Astrocyte (in vitro differentiated cells and primary cell): ENCODE measurements around the gene SLC25A13. TPM values are rescaled to one million over a fixed set of nuclear protein-coding genes. Genes with fewer than 3 reads are reported as not detected.

Experiments
- DNase-seq: peaks from one replicate; pipeline ENCODE4 v3.0.0-alpha.2; 2010; ENCODE audit warnings: low read depth
- FAIRE-seq: peaks from 2 replicates; lab custom pipeline; 2011; peaks lifted over from hg19 to GRCh38; lab: Jason Lieb, UNC
- H2AFZ ChIP-seq: 2 replicates; pipeline ENCODE4 v1.6.0; 2012; ENCODE audit warnings: low read depth, low read length, inconsistent platforms
- H3K27ac ChIP-seq: 2 replicates; pipeline ENCODE4 v1.5.1; 2011; ENCODE audit warnings: low read depth, low read length, inconsistent platforms
- H3K27me3 ChIP-seq: 2 replicates; pipeline ENCODE4 v1.6.0; 2011; ENCODE audit warnings: low read length, inconsistent platforms; ENCODE audit not compliant: insufficient read depth
- H3K36me3 ChIP-seq: 2 replicates; pipeline ENCODE4 v1.5.1; 2011; ENCODE audit warnings: low read length, inconsistent platforms; ENCODE audit not compliant: insufficient read depth
- H3K4me1 ChIP-seq: 2 replicates; pipeline ENCODE4 v1.5.1; 2011; ENCODE audit warnings: low read length, inconsistent platforms; ENCODE audit not compliant: insufficient read depth
- H3K4me2 ChIP-seq: 2 replicates; pipeline ENCODE4 v1.6.0; 2012; ENCODE audit warnings: low read length, inconsistent platforms
- H3K4me3 ChIP-seq: 2 replicates; pipeline ENCODE4 v1.5.1; 2011; ENCODE audit warnings: low read depth, mild to moderate bottlenecking, low read length, inconsistent platforms; ENCODE audit not compliant: insufficient read depth
- H3K79me2 ChIP-seq: 2 replicates; pipeline ENCODE4 v1.6.0; 2012; ENCODE audit warnings: mild to moderate bottlenecking, low read length, inconsistent platforms; ENCODE audit not compliant: insufficient read depth
- H3K9ac ChIP-seq: 2 replicates; pipeline ENCODE4 v1.6.0; 2012; ENCODE audit warnings: mild to moderate bottlenecking, low read length, inconsistent platforms
- H3K9me3 ChIP-seq: 2 replicates; pipeline ENCODE4 v1.5.1; 2012; ENCODE audit warnings: low read depth, mild to moderate bottlenecking, low read length, inconsistent platforms; ENCODE audit not compliant: insufficient read depth
- H4K20me1 ChIP-seq: 2 replicates; pipeline ENCODE4 v1.6.0; 2012; ENCODE audit warnings: low read length, inconsistent platforms; ENCODE audit not compliant: insufficient read depth
- H3K27ac Mint-ChIP-seq: one replicate; pipeline ENCODE4 v1.8.0; 2021; ENCODE audit warnings: mild to moderate bottlenecking, mixed read lengths; ENCODE audit not compliant: unreplicated experiment
- H3K27me3 Mint-ChIP-seq: one replicate; pipeline ENCODE4 v1.8.0; 2021; ENCODE audit warnings: low read depth, mixed read lengths; ENCODE audit not compliant: unreplicated experiment
- H3K36me3 Mint-ChIP-seq: one replicate; pipeline ENCODE4 v1.8.0; 2021; ENCODE audit warnings: low read depth, mixed read lengths; ENCODE audit not compliant: unreplicated experiment
- H3K4me1 Mint-ChIP-seq: one replicate; pipeline ENCODE4 v1.8.0; 2021; ENCODE audit warnings: low read depth, mixed read lengths; ENCODE audit not compliant: unreplicated experiment
- H3K4me3 Mint-ChIP-seq: one replicate; pipeline ENCODE4 v1.8.0; 2021; ENCODE audit warnings: mild to moderate bottlenecking, moderate library complexity, mixed read lengths; ENCODE audit not compliant: unreplicated experiment
- H3K9me3 Mint-ChIP-seq: one replicate; pipeline ENCODE4 v1.8.0; 2021; ENCODE audit warnings: mild to moderate bottlenecking, mixed read lengths; ENCODE audit not compliant: unreplicated experiment
- EZH2 ChIP-seq: IDR thresholded peaks from 2 replicates; pipeline ENCODE4 v1.6.1; 2012; ENCODE audit warnings: mild to moderate bottlenecking, low read length, inconsistent platforms; ENCODE audit not compliant: insufficient read depth
- total RNA-seq: library from RNA; stranded (reverse); gene quantifications from 2 replicates; pipeline ENCODE4 v1.2.1, GENCODE V29; 2021
- TF ChIP-seq, protein P1 (sequence below): IDR thresholded peaks from 2 replicates; pipeline ENCODE4 v1.5.1; 2011; ENCODE audit warnings: low read depth, mild to moderate bottlenecking, inconsistent platforms, low read length, moderate library complexity; ENCODE audit not compliant: insufficient read depth

The SLC25A13 gene
- total RNA-seq, 1 donor from 2014 or later: 58.1 TPM

GRCh38 chr7:96111405-96111804 is 210.5 kb downstream of the SLC25A13 start:
- H3K9me3 ChIP-seq: no peaks in the 10 kb centered on the region
- no peaks in the 10 kb centered on the region for H3K27me3 ChIP-seq
- FAIRE-seq (no peak), DNase-seq (no peak)
- H3K79me2 ChIP-seq: no peaks in the 10 kb centered on the region
- Mint-ChIP-seq H3K9me3 (peaks cover 2% of the 10 kb centered on the region), H3K36me3 (no peaks in the 10 kb centered on the region), H3K27ac (no peak overlapping the region), H3K4me1 (no peaks in the 10 kb centered on the region), H3K27me3 (no peaks in the 10 kb centered on the region), H3K4me3 (no peak overlapping the region)
- H3K4me3 ChIP-seq: no peak overlapping the region
- H3K27ac ChIP-seq: no peak overlapping the region
- H3K36me3 ChIP-seq: no peaks in the 10 kb centered on the region
- H3K4me2 ChIP-seq: no peak overlapping the region
- no peaks in the 10 kb centered on the region for H3K4me1 ChIP-seq
- TF ChIP-seq, protein P1, sequence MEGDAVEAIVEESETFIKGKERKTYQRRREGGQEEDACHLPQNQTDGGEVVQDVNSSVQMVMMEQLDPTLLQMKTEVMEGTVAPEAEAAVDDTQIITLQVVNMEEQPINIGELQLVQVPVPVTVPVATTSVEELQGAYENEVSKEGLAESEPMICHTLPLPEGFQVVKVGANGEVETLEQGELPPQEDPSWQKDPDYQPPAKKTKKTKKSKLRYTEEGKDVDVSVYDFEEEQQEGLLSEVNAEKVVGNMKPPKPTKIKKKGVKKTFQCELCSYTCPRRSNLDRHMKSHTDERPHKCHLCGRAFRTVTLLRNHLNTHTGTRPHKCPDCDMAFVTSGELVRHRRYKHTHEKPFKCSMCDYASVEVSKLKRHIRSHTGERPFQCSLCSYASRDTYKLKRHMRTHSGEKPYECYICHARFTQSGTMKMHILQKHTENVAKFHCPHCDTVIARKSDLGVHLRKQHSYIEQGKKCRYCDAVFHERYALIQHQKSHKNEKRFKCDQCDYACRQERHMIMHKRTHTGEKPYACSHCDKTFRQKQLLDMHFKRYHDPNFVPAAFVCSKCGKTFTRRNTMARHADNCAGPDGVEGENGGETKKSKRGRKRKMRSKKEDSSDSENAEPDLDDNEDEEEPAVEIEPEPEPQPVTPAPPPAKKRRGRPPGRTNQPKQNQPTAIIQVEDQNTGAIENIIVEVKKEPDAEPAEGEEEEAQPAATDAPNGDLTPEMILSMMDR: no peak
- no peak overlapping the region for H3K9ac ChIP-seq
- no peaks in the 10 kb centered on the region for H4K20me1 ChIP-seq
- H2AFZ ChIP-seq: no peak overlapping the region

GRCh38 chr7:96104984-96105383 is 216.9 kb downstream of the SLC25A13 start:
- no peak for TF ChIP-seq EZH2
- TF ChIP-seq, protein P1: no peak
- no peak overlapping the region for H2AFZ ChIP-seq
- no peaks in the 10 kb centered on the region for H3K36me3 ChIP-seq
- no peaks in the 10 kb centered on the region for H3K9me3 ChIP-seq
- no peaks in the 10 kb centered on the region for H4K20me1 ChIP-seq
- no peaks in the 10 kb centered on the region for H3K36me3 Mint-ChIP-seq
- FAIRE-seq (no peak), DNase-seq (no peak)
- no peaks in the 10 kb centered on the region for H3K27me3 ChIP-seq
- no peak overlapping the region for H3K27ac Mint-ChIP-seq
- no peak overlapping the region for H3K4me3 Mint-ChIP-seq
- no peak overlapping the region for H3K4me3 ChIP-seq
- H3K79me2 ChIP-seq: no peaks in the 10 kb centered on the region
- no peaks in the 10 kb centered on the region for H3K4me1 ChIP-seq
- H3K4me2 ChIP-seq: no peak overlapping the region
- no peak overlapping the region for H3K27ac ChIP-seq
- H3K9me3 Mint-ChIP-seq: no peaks in the 10 kb centered on the region
- H3K4me1 Mint-ChIP-seq: no peaks in the 10 kb centered on the region
- H3K9ac ChIP-seq: no peak overlapping the region
- peaks cover 9% of the 10 kb centered on the region for H3K27me3 Mint-ChIP-seq

DNA sequence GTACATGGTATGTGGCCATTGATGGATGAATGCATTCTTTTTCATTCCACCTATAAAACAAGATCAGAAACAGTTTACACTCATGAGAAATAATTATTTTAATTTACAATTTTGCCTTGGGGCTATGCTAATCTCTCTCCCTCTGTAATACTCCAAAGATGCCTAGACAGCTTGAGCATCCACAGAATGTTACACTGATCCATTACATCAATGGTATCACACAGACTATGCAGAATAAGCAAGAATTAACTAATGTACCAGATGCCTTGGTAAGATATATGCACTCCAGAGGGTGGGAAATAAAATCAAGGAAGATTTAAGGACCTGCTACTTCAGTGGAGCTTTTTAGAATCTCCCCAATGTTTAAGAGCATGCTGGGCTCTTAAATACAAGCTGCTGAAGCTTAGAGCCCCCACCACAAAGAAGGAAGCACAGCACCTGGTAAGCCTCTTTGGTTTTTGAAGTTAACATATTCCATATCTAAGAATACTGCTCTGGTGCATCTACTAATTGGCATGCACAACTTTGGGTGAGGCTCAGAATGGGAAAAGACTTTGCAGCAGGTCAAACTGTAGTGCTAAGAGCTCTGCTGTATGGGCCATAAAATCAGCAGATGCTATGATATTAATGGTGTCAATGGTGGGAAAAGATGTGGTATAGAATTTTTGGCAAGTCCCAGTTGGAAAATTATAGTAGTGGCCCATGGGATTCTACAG is 219.6 kb downstream of the SLC25A13 start:
- Histone ChIP-seq H3K79me2 (no peaks in the 10 kb centered on the region), H3K9ac (no peak overlapping the region), H3K4me1 (no peaks in the 10 kb centered on the region), H4K20me1 (no peaks in the 10 kb centered on the region), H3K27ac (no peak overlapping the region), H3K9me3 (no peaks in the 10 kb centered on the region), H3K4me2 (no peak overlapping the region), H3K27me3 (no peaks in the 10 kb centered on the region), H2AFZ (no peak overlapping the region), H3K4me3 (no peak overlapping the region), H3K36me3 (no peaks in the 10 kb centered on the region)
- no peaks in the 10 kb centered on the region for H3K4me1 Mint-ChIP-seq
- H3K27me3 Mint-ChIP-seq: peaks cover 9% of the 10 kb centered on the region
- H3K4me3 Mint-ChIP-seq: no peak overlapping the region
- H3K27ac Mint-ChIP-seq: no peak overlapping the region
- TF ChIP-seq EZH2: no peak
- TF ChIP-seq, protein P1: no peak
- DNase-seq: no peak
- FAIRE-seq: no peak
- H3K36me3 Mint-ChIP-seq: no peaks in the 10 kb centered on the region
- no peaks in the 10 kb centered on the region for H3K9me3 Mint-ChIP-seq
